Measurements from ENCODE around the gene IGSF9B.

- no peak for TF ChIP-seq POLR2A (IDR thresholded peaks at IDR 0.05)
- TF ChIP-seq, protein P1, sequence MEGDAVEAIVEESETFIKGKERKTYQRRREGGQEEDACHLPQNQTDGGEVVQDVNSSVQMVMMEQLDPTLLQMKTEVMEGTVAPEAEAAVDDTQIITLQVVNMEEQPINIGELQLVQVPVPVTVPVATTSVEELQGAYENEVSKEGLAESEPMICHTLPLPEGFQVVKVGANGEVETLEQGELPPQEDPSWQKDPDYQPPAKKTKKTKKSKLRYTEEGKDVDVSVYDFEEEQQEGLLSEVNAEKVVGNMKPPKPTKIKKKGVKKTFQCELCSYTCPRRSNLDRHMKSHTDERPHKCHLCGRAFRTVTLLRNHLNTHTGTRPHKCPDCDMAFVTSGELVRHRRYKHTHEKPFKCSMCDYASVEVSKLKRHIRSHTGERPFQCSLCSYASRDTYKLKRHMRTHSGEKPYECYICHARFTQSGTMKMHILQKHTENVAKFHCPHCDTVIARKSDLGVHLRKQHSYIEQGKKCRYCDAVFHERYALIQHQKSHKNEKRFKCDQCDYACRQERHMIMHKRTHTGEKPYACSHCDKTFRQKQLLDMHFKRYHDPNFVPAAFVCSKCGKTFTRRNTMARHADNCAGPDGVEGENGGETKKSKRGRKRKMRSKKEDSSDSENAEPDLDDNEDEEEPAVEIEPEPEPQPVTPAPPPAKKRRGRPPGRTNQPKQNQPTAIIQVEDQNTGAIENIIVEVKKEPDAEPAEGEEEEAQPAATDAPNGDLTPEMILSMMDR (IDR thresholded peaks at IDR 0.05): no peak
These were observed 4.3 kb downstream of the IGSF9B start for GRCh38 chr11:133952199-133953190.

Data from uterus (tissue), 2 donors.